HG03558 (cell line): ENCODE data around the gene PLEKHA4.
"Not testable (repeated sequence)": the region's sequence is repeated elsewhere in the genome, so short reads cannot be mapped to it uniquely, and the experiment has no call there.

ENCODE experiments used
- ATAC-seq: cut with Tn5 transposase; IDR thresholded peaks from one replicate; pipeline ENCODE4 v1.9.1; 2021; ENCODE audit warnings: moderate number of reproducible peaks; ENCODE audit not compliant: unreplicated experiment; ENCODE audit errors: extremely low read depth

The PLEKHA4 gene

GRCh38 chr19:48889496-48889895, 21.1 kb upstream of the PLEKHA4 start:
- not testable (repeated sequence) for ATAC-seq

GRCh38 chr19:48887861-48888612, 19.6 kb upstream of the PLEKHA4 start:
- no peak for ATAC-seq

GRCh38 chr19:48883726-48884125, 15.3 kb upstream of the PLEKHA4 start:
- ATAC-seq = no peak

- no peak for ATAC-seq
Observed at GRCh38 chr19:48881741-48882657, 13.6 kb upstream of the PLEKHA4 start.

GRCh38 chr19:48879696-48880095, 11.3 kb upstream of the PLEKHA4 start:
- ATAC-seq = not testable (repeated sequence)

- ATAC-seq = no peak
Observed at GRCh38 chr19:48879025-48879637, 10.7 kb upstream of the PLEKHA4 start.

- ATAC-seq = no peak
Observed at GRCh38 chr19:48878196-48879024, 10.0 kb upstream of the PLEKHA4 start.

- no peak for ATAC-seq
Observed at GRCh38 chr19:48877855-48878195, 9.4 kb upstream of the PLEKHA4 start.

- not testable (repeated sequence) for ATAC-seq
Observed at GRCh38 chr19:48876043-48876981, 7.9 kb upstream of the PLEKHA4 start.

GRCh38 chr19:48874303-48875135, 6.1 kb upstream of the PLEKHA4 start:
- no peak for ATAC-seq

- no peak for ATAC-seq
Observed at GRCh38 chr19:48873476-48874302, 5.3 kb upstream of the PLEKHA4 start.

GRCh38 chr19:48872884-48873475, 4.6 kb upstream of the PLEKHA4 start:
- ATAC-seq = no peak

GRCh38 chr19:48872182-48872883, 3.9 kb upstream of the PLEKHA4 start, which contains the start of gene PPP1R15A:
PPP1R15A (plus strand) TSS chr19:48872421; CDS start chr19:48873234, 813 bp downstream.
- ATAC-seq = no peak

GRCh38 chr19:48871471-48872181, 3.2 kb upstream of the PLEKHA4 start:
- not testable (repeated sequence) for ATAC-seq

GRCh38 chr19:48870048-48870447, 1.6 kb upstream of the PLEKHA4 start:
- ATAC-seq = no peak

- no peak for ATAC-seq
Observed at GRCh38 chr19:48867746-48868113, 687 bp downstream of the PLEKHA4 start.
